ENCODE measurements around the gene KRTAP1-1. TPM values are rescaled to one million over a fixed set of nuclear protein-coding genes. Genes with fewer than 3 reads are reported as not detected.
"Not testable (repeated sequence)": the region's sequence is repeated elsewhere in the genome, so short reads cannot be mapped to it uniquely, and the experiment has no call there.

Gene KRTAP1-1
- total RNA-seq, 2 donors from 2014 or later, result not detected

DNA sequence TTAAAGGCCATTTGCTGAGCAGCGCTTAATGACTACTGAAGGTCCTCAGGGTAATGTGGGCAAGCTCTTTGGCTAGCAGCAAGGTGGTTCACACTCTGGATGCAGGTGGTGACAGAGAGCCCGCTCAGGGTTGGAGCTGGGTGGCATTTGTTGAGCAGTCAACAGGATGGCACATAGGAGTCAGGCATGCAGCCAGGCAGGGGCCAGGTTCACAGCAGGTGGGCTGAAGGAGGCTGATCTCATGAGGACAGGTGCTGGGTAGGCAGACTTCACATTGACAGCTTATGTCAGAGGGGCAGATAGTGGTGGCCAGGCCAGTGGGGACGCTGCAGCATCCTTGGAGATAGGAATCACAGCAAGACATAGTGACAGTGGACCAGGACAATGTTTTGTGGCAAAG lies 36.9 kb downstream of the KRTAP1-1 start:
- Histone ChIP-seq H3K27me3 (replicated peaks; ENCODE audit: insufficient read depth) (no peaks in the 10 kb centered on the region), H3K27ac (no peak overlapping the region), H3K4me3 (no peak overlapping the region), H3K36me3 (no peaks in the 10 kb centered on the region), H3K4me1 (ENCODE audit: control insufficient read depth in 1 of 2, low read depth in 2 of 2) (no peaks in the 10 kb centered on the region), H3K9me3 (no peaks in the 10 kb centered on the region)
- DNase-seq (ENCODE audit: low spot score) (no peak), ATAC-seq (ENCODE audit: insufficient number of reproducible peaks, low FRiP score, low read depth) (no peak)
- TF ChIP-seq, protein P1, sequence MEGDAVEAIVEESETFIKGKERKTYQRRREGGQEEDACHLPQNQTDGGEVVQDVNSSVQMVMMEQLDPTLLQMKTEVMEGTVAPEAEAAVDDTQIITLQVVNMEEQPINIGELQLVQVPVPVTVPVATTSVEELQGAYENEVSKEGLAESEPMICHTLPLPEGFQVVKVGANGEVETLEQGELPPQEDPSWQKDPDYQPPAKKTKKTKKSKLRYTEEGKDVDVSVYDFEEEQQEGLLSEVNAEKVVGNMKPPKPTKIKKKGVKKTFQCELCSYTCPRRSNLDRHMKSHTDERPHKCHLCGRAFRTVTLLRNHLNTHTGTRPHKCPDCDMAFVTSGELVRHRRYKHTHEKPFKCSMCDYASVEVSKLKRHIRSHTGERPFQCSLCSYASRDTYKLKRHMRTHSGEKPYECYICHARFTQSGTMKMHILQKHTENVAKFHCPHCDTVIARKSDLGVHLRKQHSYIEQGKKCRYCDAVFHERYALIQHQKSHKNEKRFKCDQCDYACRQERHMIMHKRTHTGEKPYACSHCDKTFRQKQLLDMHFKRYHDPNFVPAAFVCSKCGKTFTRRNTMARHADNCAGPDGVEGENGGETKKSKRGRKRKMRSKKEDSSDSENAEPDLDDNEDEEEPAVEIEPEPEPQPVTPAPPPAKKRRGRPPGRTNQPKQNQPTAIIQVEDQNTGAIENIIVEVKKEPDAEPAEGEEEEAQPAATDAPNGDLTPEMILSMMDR (IDR thresholded peaks at IDR 0.05), result no peak

DNA sequence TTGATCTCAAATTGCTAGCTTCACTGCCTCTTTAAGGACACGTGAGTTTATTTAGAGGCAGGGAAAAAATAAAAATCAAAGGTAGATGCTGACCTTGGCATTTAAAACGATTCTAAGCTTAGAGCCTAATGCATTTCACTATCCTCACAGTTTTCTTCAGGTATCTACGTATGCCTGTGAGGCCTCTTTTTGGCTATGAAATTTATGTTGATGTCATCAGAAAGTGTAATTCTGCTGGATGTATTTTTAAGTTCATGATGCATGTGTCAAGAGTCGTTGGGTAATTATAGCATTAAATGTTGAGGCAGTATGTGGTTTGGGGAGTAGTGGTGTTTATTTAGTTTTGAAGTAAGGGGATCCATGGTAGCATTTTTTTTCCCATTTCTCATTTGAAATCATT lies 37.3 kb downstream of the KRTAP1-1 start:
- no peak overlapping the region for H3K4me3 ChIP-seq
- DNase-seq (ENCODE audit: low spot score), result no peak
- H3K9me3 ChIP-seq, result no peaks in the 10 kb centered on the region
- no peaks in the 10 kb centered on the region for H3K36me3 ChIP-seq
- H3K27me3 ChIP-seq (replicated peaks; ENCODE audit: insufficient read depth), result no peaks in the 10 kb centered on the region
- no peaks in the 10 kb centered on the region for H3K4me1 ChIP-seq (ENCODE audit: control insufficient read depth in 1 of 2, low read depth in 2 of 2)
- H3K27ac ChIP-seq, result no peak overlapping the region
- no peak for ATAC-seq (ENCODE audit: insufficient number of reproducible peaks, low FRiP score, low read depth)
- TF ChIP-seq, protein P1 (IDR thresholded peaks at IDR 0.05), result no peak

DNA sequence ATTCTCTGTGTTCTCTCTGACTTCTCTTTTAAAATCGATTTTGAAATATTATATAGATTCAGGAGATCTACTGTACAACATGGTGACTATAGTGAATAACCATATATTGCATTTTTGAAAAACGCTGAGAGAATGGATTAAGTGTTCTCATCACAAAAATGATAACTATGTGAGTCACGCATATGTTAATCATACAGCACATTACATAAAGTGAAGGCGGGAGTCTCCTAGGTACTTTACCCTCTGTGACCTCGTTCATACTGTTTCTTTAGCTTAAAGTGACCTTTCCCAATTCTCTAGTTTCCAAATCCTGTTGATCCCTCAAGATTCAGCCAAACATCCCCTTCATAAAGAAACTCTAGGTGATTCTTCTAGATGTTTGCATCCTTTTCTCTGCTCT lies 38.4 kb downstream of the KRTAP1-1 start:
- TF ChIP-seq, protein P1 (IDR thresholded peaks at IDR 0.05), result no peak
- no peak for ATAC-seq (ENCODE audit: insufficient number of reproducible peaks, low FRiP score, low read depth)

DNA sequence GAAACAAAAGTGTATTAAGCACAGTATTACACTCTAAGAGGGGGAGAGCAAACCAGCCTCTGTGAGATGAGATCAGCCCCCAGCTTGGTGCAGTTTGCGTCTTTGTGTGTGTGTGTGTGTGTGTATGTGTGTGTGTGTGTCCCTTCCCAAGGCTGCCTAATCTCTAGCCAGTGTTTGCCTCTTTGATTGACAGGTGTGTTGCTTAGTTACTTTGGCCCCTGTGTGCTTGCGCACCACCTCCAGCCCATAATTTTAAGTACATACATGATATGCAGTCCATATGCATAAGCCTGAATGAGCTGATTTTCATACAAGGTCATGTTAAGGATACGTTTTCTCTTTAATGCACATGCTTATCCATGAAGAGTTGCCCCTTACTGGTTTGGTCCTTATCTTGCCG lies 39.5 kb downstream of the KRTAP1-1 start:
- Histone ChIP-seq H3K27ac (no peak overlapping the region), H3K4me1 (ENCODE audit: control insufficient read depth in 1 of 2, low read depth in 2 of 2) (no peaks in the 10 kb centered on the region), H3K36me3 (no peaks in the 10 kb centered on the region), H3K27me3 (replicated peaks; ENCODE audit: insufficient read depth) (no peaks in the 10 kb centered on the region), H3K9me3 (no peaks in the 10 kb centered on the region), H3K4me3 (no peak overlapping the region)
- DNase-seq (ENCODE audit: low spot score) (no peak), ATAC-seq (ENCODE audit: insufficient number of reproducible peaks, low FRiP score, low read depth) (no peak)
- TF ChIP-seq, protein P1 (IDR thresholded peaks at IDR 0.05), result no peak

More for the DNA sequence above, 38.4 kb downstream of the KRTAP1-1 start:
- no peak overlapping the region for H3K27ac ChIP-seq
- no peaks in the 10 kb centered on the region for H3K9me3 ChIP-seq
- DNase-seq (ENCODE audit: low spot score), result no peak
- H3K27me3 ChIP-seq (replicated peaks; ENCODE audit: insufficient read depth), result no peaks in the 10 kb centered on the region
- no peaks in the 10 kb centered on the region for H3K4me1 ChIP-seq (ENCODE audit: control insufficient read depth in 1 of 2, low read depth in 2 of 2)
- H3K36me3 ChIP-seq, result no peaks in the 10 kb centered on the region
- no peak overlapping the region for H3K4me3 ChIP-seq

DNA sequence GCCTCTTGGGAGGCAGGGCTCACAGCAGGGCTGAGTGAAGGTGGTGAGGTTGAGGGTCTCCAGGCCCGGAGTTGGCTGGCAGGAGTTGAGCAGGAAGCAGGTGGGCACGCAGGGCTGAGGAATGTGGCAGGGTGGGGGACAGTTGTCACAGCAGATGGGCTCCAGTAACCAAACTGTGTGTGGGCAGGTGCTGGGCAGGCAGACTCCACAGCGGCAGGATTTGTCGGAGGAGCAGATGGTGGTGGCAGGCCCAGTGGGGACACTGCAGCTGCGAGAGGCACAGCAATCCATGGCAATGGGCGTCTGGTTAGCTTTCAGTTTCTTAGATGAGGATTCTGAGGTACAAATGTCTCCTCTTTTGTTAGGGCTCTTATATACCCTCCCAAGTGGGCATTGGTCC lies 41.7 kb downstream of the KRTAP1-1 start, which contains the start of gene KRTAP3-2:
TSS of gene KRTAP3-2 (minus strand) at position 344 of the 400 bp plus-strand sequence. CDS start at position 291, 53 bp downstream.
- DNase-seq (ENCODE audit: low spot score); H3K36me3 ChIP-seq; ATAC-seq (ENCODE audit: insufficient number of reproducible peaks, low FRiP score, low read depth); H3K9me3 ChIP-seq; H3K4me3 ChIP-seq; H3K27me3 ChIP-seq (replicated peaks; ENCODE audit: insufficient read depth); H3K4me1 ChIP-seq (ENCODE audit: control insufficient read depth in 1 of 2, low read depth in 2 of 2); H3K27ac ChIP-seq: not testable (repeated sequence)

DNA sequence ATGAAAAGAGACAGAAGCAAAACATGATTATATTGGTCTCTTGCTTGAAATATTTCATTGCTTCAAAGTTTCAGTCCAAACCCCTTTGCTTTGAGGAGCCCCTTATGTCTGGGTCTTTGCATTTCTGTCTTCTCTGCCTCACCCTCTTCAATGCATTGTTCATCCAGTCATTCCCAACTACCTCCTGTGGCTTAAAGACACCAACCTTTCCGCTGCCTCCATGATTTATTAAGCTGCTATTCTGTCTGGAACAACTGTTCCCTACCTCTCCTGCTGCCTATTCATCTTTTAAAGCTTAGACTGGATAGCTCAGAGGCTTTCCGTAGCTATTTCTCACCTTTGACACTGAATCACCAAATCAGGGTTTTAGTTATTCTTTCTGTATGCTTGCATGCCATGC lies 43.9 kb downstream of the KRTAP1-1 start:
- ATAC-seq (ENCODE audit: insufficient number of reproducible peaks, low FRiP score, low read depth) (no peak), DNase-seq (ENCODE audit: low spot score) (no peak)
- no peaks in the 10 kb centered on the region for H3K27me3 ChIP-seq (replicated peaks; ENCODE audit: insufficient read depth)
- no peaks in the 10 kb centered on the region for H3K4me1 ChIP-seq (ENCODE audit: control insufficient read depth in 1 of 2, low read depth in 2 of 2)
- H3K9me3 ChIP-seq, result no peaks in the 10 kb centered on the region
- H3K4me3 ChIP-seq, result no peak overlapping the region
- TF ChIP-seq, protein P1 (IDR thresholded peaks at IDR 0.05), result no peak
- H3K36me3 ChIP-seq, result no peaks in the 10 kb centered on the region
- H3K27ac ChIP-seq, result no peak overlapping the region
